ENCODE results near the gene SCT. TPM values are rescaled to one million over a fixed set of nuclear protein-coding genes. Genes with fewer than 3 reads are reported as not detected.

The SCT gene
- total and polyA plus RNA-seq, 10 donors, result 1.1 to 3.8 (median 1.7) TPM; not detected in 3

- TF ChIP-seq POLR2A (IDR thresholded peaks at IDR 0.05) (no peak), POLR2AphosphoS5 (IDR thresholded peaks at IDR 0.05) (no peak), CTCF (IDR thresholded peaks at IDR 0.05 in 8 of 11, conservative IDR thresholded peaks at IDR 0.05 in 3 of 11) (no peak)
- Histone ChIP-seq H3K4me3 (no peak overlapping the region), H3K27ac (no peak overlapping the region), H3K9me3 (no peaks in the 10 kb centered on the region), H3K27me3 (replicated peaks in 1 of 7) (no peaks in the 10 kb centered on the region), H3K36me3 (peaks cover 0 to 65% (median 40%) of the 10 kb centered on the region in 6 donors), H3K4me1 (peaks cover 31 to 58% (median 47%) of the 10 kb centered on the region in 6 donors)
- no peak for DNase-seq
- 86 to 89% (median 88%) methylated on average over 14 of the region's 14 CpGs for WGBS, 5 donors
- intact Hi-C loops (cut with DNase I; ENCODE audit: low total_unique reads), result no loop called here
These were observed 45.6 kb downstream of the SCT start for GRCh38 chr11:581342-581741.

GRCh38 chr11:579830-580601 is 47.0 kb downstream of the SCT start:
- TF ChIP-seq CTCF (IDR thresholded peaks at IDR 0.05 in 8 of 11, conservative IDR thresholded peaks at IDR 0.05 in 3 of 11), result no peak
- no peak for TF ChIP-seq POLR2A (IDR thresholded peaks at IDR 0.05)
- TF ChIP-seq POLR2AphosphoS5 (IDR thresholded peaks at IDR 0.05), result no peak
- Histone ChIP-seq H3K27me3 (replicated peaks in 1 of 7) (peaks cover 0 to 6% (median 5%) of the 10 kb centered on the region in 7 donors), H3K4me3 (no peak overlapping the region), H3K9me3 (no peaks in the 10 kb centered on the region), H3K4me1 (peaks cover 31 to 62% (median 52%) of the 10 kb centered on the region in 6 donors), H3K36me3 (peaks cover 0 to 55% (median 33%) of the 10 kb centered on the region in 6 donors), H3K27ac (no peak overlapping the region)
- intact Hi-C loops (cut with DNase I; ENCODE audit: low total_unique reads), result no loop called here
- 71 to 81% (median 78%) methylated on average over 16 to 20 of the region's 20 CpGs for WGBS, 5 donors
- no peak for DNase-seq

- WGBS, 5 donors, result 70 to 82% (median 76%) methylated on average over 20 to 21 of the region's 21 CpGs
- Histone ChIP-seq H3K9me3 (no peaks in the 10 kb centered on the region), H3K27ac (no peak overlapping the region), H3K36me3 (peaks cover 0 to 39% (median 21%) of the 10 kb centered on the region in 6 donors), H3K27me3 (replicated peaks in 1 of 7) (peaks cover 0 to 16% (median 14%) of the 10 kb centered on the region in 7 donors), H3K4me1 (peaks cover 31 to 73% (median 60%) of the 10 kb centered on the region in 6 donors), H3K4me3 (peak overlapping the region in 5 of 8 donors; percentile 82 to 94 (median 84))
- no peak for TF ChIP-seq POLR2A (IDR thresholded peaks at IDR 0.05)
- TF ChIP-seq POLR2AphosphoS5 (IDR thresholded peaks at IDR 0.05), result no peak
- no peak for TF ChIP-seq CTCF (IDR thresholded peaks at IDR 0.05 in 8 of 11, conservative IDR thresholded peaks at IDR 0.05 in 3 of 11)
- no peak for DNase-seq
- intact Hi-C loops (cut with DNase I; ENCODE audit: low total_unique reads), result no loop called here
These were observed 48.5 kb downstream of the SCT start for GRCh38 chr11:578276-579035.

- intact Hi-C loops (cut with DNase I; ENCODE audit: low total_unique reads), result no loop called here
- Histone ChIP-seq H3K27ac (peak overlapping the region in 2 of 8 donors; percentile 90 to 96), H3K4me1 (peaks cover 31 to 76% (median 60%) of the 10 kb centered on the region in 6 donors), H3K36me3 (peaks cover 0 to 30% (median 12%) of the 10 kb centered on the region in 6 donors), H3K27me3 (replicated peaks in 1 of 7) (peaks cover 0 to 19% (median 14%) of the 10 kb centered on the region in 7 donors), H3K9me3 (no peaks in the 10 kb centered on the region), H3K4me3 (peak overlapping the region; percentile 68 to 94 (median 84))
- TF ChIP-seq CTCF (IDR thresholded peaks at IDR 0.05 in 8 of 11, conservative IDR thresholded peaks at IDR 0.05 in 3 of 11), result no peak
- TF ChIP-seq POLR2A (IDR thresholded peaks at IDR 0.05), result no peak
- no peak for TF ChIP-seq POLR2AphosphoS5 (IDR thresholded peaks at IDR 0.05)
- 65 to 80% (median 71%) methylated on average over 6 of the region's 6 CpGs for WGBS, 5 donors
- DNase-seq, result no peak
These were observed 49.4 kb downstream of the SCT start for GRCh38 chr11:577611-577894.
